GM10847 (cell line): ENCODE results near the gene S1PR3.

Experiments used
- POLR2A ChIP-seq: IDR thresholded peaks from 2 replicates; pipeline ENCODE4 v1.6.1; 2011; ENCODE audit not compliant: insufficient read length; ENCODE audit errors: extremely low read depth

Gene S1PR3

DNA sequence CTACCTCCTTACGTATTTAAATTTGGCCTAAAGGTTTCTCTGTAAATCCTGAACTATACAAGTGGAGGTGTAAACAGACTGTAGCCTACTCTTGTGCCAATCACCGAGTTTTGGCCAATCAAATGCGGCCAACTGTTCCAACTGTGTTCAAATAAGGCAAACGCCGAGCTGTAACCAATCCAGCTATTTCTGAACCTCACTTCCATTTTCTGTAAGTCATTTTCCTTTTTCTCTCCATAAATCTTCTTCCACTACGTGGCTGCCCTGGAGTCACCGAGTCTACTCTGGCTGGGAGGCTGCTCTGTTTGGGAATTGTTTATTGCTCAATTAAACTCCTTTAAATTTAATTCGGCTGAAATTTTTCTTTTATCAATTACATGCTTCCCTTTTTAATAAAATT lies 58.4 kb downstream of the S1PR3 start:
- TF ChIP-seq POLR2A = no peak

DNA sequence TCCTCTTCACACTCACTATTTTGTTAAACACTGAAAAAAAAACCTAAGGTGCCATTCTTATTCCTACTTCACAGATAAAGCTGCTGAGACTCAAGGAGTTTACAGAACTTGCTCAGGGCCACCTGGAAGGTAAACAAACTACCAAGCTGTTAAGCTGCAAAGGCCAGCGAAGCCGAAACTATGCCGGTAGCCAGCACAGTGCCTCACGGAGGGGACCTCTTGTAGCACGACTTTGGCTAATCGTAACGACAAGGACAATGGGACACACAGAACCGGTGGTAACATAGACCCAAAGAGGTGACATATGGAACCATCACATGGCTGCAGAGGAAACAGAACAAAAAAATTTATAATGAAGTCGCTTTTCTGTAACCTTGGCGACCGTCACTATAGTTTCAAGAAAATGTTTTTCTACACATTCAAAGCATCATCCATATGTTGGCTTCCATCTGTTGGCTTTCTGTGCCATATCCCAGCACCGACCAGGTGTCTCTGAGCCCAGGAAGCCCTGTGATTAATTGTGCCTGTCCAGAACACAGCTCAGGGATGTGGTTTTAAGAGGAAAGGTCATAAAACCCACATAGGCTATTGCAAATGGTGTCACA lies 60.3 kb downstream of the S1PR3 start:
- no peak for TF ChIP-seq POLR2A

DNA sequence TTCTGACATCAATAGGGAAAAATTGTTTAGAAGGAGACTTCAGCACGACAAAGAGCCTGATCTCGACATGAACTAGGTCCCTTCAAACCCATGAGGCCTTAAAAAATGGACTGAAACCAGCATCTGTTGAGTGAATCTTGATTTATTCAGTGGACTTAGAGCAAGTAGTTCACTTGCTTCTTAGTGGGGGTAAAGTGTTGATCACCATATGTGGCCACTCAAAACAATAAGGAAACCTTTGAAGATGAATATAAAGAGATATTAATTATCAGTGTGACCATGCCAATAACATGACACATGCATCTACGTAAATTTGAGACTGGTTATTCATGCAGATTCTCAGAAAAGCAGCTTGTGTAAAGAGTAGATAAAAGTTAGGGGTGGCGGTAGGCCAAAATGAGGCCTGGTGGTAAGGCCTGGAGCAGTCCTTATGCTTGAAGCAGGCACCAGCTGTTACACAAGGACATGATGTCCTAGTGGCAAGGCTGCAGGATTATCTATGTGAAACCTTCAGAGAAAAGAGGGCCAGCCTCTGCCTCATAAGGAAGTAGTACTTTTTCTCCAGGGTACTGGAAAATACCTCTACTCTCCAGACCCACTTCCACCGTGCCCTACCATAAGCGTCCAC lies 61.3 kb downstream of the S1PR3 start:
- TF ChIP-seq POLR2A = no peak

DNA sequence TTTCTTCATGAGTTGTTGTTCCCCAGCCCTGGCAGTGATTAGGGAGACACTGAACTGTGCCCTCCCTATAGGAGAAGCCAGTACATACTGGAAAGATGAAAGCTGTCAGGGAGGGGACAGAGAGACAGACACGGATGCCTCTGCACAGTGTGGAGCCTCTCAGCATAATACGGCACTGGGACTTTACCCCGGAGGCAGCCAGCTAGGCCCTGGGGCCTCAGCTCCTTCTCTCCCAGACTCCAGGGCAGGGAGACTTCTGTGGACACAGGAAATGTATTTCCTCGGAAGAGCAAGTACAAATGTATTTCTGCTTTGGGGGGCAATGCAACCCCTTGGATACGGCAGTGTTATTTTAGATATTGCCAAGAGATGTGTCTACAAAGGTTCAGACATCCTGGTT lies 62.0 kb downstream of the S1PR3 start:
- TF ChIP-seq POLR2A = no peak
